ENCODE results near the gene PCTP. TPM values are rescaled to one million over a fixed set of nuclear protein-coding genes. Genes with fewer than 3 reads are reported as not detected.

PCTP gene
- total RNA-seq, 1 experiment from 2014 or later: 23.6 TPM

DNA sequence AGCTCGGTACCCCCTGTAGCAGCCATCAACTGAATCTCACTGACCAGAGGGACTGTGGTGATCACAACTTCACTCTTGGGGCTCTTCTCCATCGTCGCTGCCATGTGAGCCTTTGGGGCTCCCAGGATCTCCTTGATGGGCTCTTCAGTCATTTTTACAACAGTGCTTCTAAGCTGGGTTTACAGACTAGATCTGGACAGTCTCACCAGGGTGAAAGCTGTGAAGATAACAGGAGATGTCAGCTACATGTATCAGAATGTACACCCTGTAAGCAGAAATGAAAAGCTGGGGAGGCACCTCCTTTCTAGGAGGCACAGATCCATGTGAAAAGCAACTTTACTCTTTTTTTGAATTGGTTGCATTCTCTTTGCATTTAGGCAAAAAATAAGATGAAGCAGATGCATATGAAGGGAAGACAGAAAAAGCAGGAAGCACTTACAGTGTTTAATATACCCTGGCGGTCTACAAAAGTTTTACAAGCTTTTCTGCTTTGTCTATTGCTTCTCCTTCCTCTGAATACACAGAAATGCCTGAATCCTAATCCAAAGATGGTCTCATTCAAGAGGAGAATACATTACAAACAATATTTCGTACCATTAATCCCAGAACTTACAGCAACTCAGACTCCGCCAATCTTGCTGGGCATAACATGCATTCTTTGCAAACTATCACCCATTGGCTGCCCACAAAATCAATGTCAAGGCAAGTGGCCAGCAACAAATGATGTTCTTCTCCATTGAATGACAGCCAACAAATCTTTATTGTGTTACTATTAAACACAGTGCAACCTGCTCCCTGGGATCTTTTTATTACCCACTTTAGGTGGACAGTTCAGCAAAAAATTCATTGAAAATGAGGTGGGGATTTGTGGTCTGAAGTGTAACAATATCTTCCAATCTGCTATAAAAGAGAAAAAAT, 29.7 kb upstream of the PCTP start:
- no peak overlapping the region for H3K27ac ChIP-seq
- no peak overlapping the region for H3K4me3 ChIP-seq
- no peaks in the 10 kb centered on the region for H3K36me3 ChIP-seq
- DNase-seq: no peak
- peaks cover 19% of the 10 kb centered on the region for H3K4me1 ChIP-seq
- H3K27me3 ChIP-seq: no peaks in the 10 kb centered on the region
- no peaks in the 10 kb centered on the region for H3K9me3 ChIP-seq (replicated peaks)

DNA sequence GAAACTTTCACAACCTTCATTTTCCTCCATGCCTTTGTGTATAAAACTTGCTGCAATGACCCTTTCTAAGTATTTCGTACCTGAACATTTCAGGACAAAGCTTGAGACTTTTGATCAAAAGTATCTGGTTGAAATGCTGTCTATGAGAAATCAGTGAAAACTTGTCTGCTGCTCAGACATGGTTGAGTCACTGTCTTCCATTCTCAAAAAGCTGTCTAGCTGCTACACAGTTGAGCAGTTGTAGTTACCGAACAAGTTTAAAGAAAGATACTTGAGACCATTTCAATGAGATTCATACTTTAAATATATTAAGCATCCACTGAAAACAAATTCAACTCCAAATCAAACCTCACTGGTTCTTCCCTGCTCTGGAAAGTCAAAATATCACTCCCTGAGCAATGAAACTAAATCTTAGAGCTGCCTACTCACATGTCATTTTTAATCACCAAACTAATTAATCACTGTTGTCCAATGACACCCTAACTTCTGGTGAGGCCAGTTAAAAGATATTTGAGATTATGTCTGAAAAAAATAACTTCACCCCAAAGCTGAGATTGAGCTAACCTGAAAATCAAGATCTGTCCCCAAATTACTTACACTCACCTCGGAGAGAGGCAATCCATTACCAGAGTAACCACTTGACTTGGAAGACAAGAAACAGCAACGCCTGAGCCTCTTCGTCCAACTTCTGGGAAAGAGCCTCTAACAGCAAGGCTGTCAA, 28.7 kb upstream of the PCTP start:
- Histone ChIP-seq H3K27me3 (no peaks in the 10 kb centered on the region), H3K9me3 (replicated peaks) (no peaks in the 10 kb centered on the region), H3K4me3 (peak overlapping the region; percentile 51), H3K4me1 (peaks cover 26% of the 10 kb centered on the region), H3K36me3 (no peaks in the 10 kb centered on the region), H3K27ac (peak overlapping the region; percentile 20; the same call in 1 of the 2 replicates)
- no peak for DNase-seq

DNA sequence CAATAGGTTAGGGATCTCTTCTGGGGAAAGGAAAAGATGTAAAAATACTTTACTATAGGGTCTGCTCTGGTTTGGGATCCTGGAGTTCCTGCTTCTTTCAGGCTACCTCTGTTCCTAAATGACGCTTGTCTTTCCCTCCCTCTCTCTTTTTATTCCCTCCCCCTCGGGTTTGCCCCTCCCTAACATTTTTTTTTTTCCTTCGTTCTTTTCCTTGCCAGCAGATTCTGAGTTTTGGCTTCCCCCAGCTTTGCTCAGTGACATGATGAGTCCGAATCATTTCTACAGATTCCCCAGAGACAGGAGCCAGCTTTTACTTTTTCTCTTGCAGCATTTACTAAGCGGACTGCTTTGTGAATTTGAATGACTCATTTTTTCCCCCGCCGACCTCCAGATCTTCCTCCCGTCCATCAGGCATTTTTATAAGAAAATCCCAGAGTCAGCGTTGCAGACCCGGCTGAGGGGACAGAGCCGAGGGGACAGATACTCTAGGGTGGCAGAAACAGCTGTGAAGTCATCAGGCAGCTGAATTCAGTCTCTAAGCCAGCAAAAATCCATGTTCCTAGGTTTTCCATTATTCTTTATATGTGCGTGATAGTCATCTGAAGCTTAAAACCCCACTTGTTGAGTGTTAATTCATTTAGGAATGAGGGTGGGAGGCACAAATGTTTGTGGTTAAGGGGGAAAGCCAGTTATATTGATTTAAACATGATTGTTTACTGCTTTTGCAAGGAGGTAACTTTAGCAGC, 27.9 kb upstream of the PCTP start, which contains the start of gene TMEM100:
Gene TMEM100 (minus strand): TSS at position 123 of the 746 bp plus-strand sequence. CDS start 1,794 bp downstream, outside the sequence.
- peak; percentile 31 to 59 for DNase-seq
- H3K27ac ChIP-seq: peak within 1 kb of the TSS; percentile 20; the same call in 1 of the 2 replicates
- H3K27me3 ChIP-seq: no peaks in the 10 kb centered on the region
- H3K4me1 ChIP-seq: peaks cover 26% of the 10 kb centered on the region
- no peaks in the 10 kb centered on the region for H3K9me3 ChIP-seq (replicated peaks)
- peak within 1 kb of the TSS; percentile 51 for H3K4me3 ChIP-seq
- H3K36me3 ChIP-seq: no peaks in the 10 kb centered on the region

DNA sequence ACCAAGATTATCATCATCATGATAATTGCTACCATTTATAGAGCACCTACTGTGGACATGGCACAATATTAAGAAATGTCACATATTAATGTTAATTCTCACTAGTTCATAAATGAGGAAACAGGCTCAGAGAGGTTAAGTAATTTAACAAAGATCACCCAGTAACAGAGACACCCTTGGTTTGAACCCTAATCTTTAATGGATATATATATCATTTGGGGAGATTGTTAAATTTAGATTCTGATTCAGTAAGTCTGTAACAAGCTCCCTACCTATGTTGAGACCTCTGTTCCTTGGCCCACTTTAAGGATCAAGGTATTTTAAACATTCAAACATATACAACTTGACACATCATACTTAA, 27.4 kb upstream of the PCTP start:
- no peaks in the 10 kb centered on the region for H3K9me3 ChIP-seq (replicated peaks)
- DNase-seq: no peak
- peak overlapping the region; percentile 51 for H3K4me3 ChIP-seq
- peaks cover 26% of the 10 kb centered on the region for H3K4me1 ChIP-seq
- H3K27me3 ChIP-seq: no peaks in the 10 kb centered on the region
- H3K36me3 ChIP-seq: no peaks in the 10 kb centered on the region
- H3K27ac ChIP-seq: no peak overlapping the region; the same call in 1 of the 2 replicates

DNA sequence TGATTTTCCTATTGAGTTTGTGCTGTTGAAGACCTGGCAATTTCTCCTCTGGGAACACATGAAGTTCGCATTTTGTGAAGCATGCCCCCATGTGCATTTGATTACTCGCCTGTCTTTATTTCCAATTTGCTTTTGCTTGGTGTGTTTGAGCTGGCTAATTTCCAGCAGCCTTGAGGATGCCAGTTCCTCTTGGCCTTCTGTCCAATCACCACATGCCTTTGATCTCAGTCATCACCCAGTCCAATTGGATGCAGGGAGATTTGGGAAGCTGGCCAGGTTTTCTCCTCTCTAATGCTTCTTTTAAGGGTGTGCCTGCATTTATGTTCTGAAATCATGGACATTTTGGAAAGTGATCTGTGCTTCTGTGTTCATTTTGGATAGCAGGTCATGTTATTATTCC, 24.4 kb upstream of the PCTP start:
- no peak overlapping the region for H3K4me3 ChIP-seq
- DNase-seq: peak; percentile 30 to 43
- peaks cover 32% of the 10 kb centered on the region for H3K4me1 ChIP-seq
- no peaks in the 10 kb centered on the region for H3K36me3 ChIP-seq
- H3K27ac ChIP-seq: no peak overlapping the region
- H3K9me3 ChIP-seq (replicated peaks): no peaks in the 10 kb centered on the region
- no peaks in the 10 kb centered on the region for H3K27me3 ChIP-seq

DNA sequence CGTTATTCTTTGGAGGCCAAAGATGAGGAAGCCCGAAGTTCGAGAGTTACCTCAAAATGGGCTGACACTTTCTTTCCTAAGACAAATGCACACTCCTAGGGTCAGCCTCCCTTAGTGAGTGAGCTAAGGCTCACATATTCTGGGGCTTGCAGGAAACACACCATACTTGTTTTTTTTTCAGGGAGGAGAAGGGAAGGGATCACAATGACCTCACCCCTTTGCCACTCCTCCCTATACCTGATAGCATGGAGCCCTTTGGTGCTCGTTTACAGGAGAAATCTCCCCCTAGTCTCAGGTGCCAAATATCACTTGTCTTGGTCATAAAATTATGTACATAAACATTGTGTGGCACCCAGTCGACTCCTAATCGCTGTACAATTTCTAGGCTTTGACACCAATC, 23.6 kb upstream of the PCTP start:
- no peak for DNase-seq
- Histone ChIP-seq H3K27ac (no peak overlapping the region), H3K4me1 (peaks cover 38% of the 10 kb centered on the region), H3K27me3 (no peaks in the 10 kb centered on the region), H3K9me3 (replicated peaks) (no peaks in the 10 kb centered on the region), H3K4me3 (no peak overlapping the region), H3K36me3 (no peaks in the 10 kb centered on the region)

DNA sequence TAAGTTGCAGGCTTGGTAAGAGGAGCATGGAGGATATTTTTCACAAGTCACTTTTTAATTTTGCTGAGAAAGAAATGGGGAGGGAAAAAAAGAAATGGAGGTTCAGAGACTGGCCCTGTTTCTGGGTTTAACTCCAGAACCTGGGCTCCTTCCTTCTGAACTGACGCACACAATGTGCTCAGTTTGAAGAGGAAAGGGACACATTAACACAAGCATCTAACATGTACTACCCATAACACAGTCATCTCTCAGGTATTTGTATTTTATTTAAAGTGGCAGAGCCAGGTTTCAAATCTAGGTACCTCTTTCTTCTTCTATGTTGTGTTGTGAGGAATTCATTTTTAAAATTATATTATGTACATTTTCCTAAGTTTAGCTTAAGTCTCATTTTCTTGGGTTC, 22.9 kb upstream of the PCTP start:
- Histone ChIP-seq H3K4me1 (peaks cover 44% of the 10 kb centered on the region), H3K27me3 (no peaks in the 10 kb centered on the region), H3K9me3 (replicated peaks) (no peaks in the 10 kb centered on the region), H3K27ac (no peak overlapping the region), H3K4me3 (no peak overlapping the region), H3K36me3 (no peaks in the 10 kb centered on the region)
- no peak for DNase-seq

DNA sequence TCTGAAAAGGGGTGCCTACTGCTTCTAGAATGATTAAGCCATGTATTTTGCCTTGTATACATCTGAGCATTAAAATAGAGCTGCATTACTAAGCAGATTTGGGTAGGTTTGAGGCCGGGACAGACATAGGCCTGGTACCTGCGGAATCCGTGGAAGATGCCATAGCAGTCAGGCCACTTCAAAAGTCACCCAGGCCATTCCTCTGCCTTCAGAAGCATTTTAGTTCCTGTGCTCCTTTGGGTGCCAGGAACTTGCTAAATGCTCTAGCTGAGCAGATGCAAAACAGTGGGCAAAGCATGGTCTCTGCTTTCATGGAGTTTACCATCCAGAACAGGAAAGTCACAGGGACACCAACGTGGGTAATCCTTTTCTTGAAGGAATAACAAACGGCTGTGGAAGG, 22.5 kb upstream of the PCTP start:
- H3K9me3 ChIP-seq (replicated peaks): no peaks in the 10 kb centered on the region
- no peak overlapping the region for H3K4me3 ChIP-seq
- H3K36me3 ChIP-seq: no peaks in the 10 kb centered on the region
- H3K27ac ChIP-seq: no peak overlapping the region
- H3K27me3 ChIP-seq: no peaks in the 10 kb centered on the region
- no peak for DNase-seq
- H3K4me1 ChIP-seq: peaks cover 40% of the 10 kb centered on the region

DNA sequence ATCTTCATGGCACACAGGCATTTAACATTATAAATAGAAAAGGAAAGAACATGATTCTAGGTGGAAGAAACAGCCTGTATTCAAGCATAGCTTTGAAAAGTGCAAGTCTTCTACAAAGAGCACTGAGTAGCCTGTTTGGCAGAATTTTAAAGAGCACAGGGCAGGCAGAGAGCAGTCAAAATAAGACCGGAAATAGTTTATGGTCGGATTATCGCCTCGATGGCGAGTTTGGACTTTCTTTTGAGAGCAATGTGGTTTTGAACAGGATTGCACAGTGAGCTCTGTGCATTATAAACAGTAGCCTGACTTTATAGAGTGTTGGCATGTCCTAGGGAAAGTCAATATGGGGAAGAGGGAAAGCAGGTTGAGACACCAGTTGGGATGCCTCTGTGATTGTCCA, 22.0 kb upstream of the PCTP start:
- H3K27ac ChIP-seq: no peak overlapping the region
- H3K27me3 ChIP-seq: no peaks in the 10 kb centered on the region
- no peaks in the 10 kb centered on the region for H3K9me3 ChIP-seq (replicated peaks)
- no peaks in the 10 kb centered on the region for H3K36me3 ChIP-seq
- H3K4me3 ChIP-seq: no peak overlapping the region
- peaks cover 38% of the 10 kb centered on the region for H3K4me1 ChIP-seq
- no peak for DNase-seq

DNA sequence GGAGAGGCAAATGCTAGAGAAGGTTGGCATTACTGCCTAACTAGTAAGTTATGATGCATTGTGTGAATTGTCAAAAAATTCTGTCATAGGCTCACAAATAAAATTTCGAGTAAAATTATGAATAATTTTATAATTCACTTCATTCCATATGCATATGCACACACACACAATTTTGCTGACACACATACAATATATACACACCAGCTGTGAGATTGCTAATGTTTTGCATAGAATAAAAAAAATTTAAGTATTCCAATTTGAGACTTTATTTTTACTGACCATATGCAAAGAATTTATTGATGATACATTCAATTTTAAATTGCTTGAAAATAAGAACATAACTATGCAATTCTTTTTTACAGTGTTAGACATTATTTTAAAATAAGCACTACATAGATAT, 21.4 kb upstream of the PCTP start:
- peaks cover 45% of the 10 kb centered on the region for H3K4me1 ChIP-seq
- no peak overlapping the region for H3K27ac ChIP-seq
- H3K4me3 ChIP-seq: no peak overlapping the region
- no peaks in the 10 kb centered on the region for H3K36me3 ChIP-seq
- no peaks in the 10 kb centered on the region for H3K27me3 ChIP-seq
- H3K9me3 ChIP-seq (replicated peaks): no peaks in the 10 kb centered on the region
- DNase-seq: no peak

DNA sequence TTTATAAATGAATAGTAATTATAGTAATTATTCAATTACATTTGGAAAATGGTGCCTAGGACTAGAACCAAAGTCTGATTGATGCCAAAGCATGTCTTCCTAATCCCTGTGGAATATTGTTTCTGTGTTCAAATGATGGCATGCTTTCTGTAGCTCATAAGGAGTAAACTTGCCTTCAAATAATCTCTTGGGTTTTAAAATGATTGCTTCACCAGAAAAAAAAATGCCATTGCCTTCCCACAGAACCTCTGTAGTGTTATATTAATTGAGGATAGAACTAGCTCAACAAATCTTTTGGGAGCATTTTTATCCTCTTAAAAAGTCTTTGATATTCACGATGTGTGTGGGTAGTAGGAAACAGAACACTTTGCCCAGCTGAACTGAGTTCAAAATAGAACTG, 20.5 kb upstream of the PCTP start:
- Histone ChIP-seq H3K9me3 (replicated peaks) (no peaks in the 10 kb centered on the region), H3K27ac (no peak overlapping the region), H3K4me1 (peaks cover 42% of the 10 kb centered on the region), H3K27me3 (no peaks in the 10 kb centered on the region), H3K36me3 (no peaks in the 10 kb centered on the region), H3K4me3 (no peak overlapping the region)
- no peak for DNase-seq

DNA sequence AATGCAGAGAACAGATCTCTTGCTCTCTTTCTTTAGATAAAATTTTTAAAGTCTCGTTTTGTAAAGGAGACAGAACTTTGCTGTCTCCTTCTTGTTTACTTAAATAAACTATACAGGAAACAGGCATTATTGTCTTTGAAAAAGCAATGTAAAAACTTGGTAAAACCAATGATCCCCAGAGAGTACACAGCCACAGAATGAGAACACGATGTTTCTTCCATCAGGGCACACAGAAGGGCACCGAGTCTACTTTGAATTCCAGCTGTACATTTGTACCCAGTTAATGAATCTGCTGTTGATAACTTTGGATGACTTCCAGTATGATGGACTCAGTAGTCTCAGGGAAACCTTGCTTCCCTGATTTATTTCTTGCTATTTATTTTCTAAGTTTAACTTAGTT, 20.0 kb upstream of the PCTP start:
- Histone ChIP-seq H3K4me1 (peaks cover 38% of the 10 kb centered on the region), H3K27ac (no peak overlapping the region), H3K4me3 (no peak overlapping the region), H3K27me3 (no peaks in the 10 kb centered on the region), H3K36me3 (no peaks in the 10 kb centered on the region), H3K9me3 (replicated peaks) (no peaks in the 10 kb centered on the region)
- no peak for DNase-seq

DNA sequence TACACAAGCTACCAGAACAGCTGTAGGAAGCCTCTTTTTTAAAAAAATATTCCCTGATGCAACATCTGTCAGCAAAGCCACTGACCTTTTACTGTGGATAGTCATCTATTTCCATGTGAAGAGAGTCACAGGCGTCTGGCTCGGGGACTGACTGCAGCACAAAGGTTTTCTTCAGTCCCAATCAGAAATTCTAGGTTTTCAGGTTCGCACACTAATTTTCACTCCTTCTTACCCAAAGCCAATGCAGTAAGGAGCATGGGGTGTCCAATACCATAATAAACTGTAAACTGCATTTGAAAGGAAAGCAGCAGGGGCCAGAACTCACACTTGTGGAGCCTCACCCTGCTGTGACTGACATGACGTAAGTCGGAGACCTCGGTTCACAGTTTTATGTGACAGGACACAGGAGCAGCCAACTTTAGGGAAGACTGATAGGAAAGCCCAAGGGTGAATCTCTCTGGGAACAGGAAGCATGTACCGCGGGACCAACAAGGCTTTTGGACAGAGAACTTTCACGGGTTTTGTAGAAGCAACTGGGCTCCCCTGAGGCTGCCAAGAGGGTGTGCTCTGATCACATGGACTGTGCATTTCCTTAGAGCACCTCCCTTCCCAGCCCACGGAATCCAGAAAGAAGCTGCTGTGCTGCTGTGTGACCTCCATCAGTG, 19.1 kb upstream of the PCTP start:
- H3K9me3 ChIP-seq (replicated peaks): no peaks in the 10 kb centered on the region
- peak in 1 of 2 experiments; percentile 44 for DNase-seq
- H3K36me3 ChIP-seq: no peaks in the 10 kb centered on the region
- H3K4me3 ChIP-seq: peak overlapping the region; percentile 39
- H3K27ac ChIP-seq: peak overlapping the region; percentile 6; the same call in 1 of the 2 replicates
- H3K27me3 ChIP-seq: no peaks in the 10 kb centered on the region
- H3K4me1 ChIP-seq: peaks cover 31% of the 10 kb centered on the region

DNA sequence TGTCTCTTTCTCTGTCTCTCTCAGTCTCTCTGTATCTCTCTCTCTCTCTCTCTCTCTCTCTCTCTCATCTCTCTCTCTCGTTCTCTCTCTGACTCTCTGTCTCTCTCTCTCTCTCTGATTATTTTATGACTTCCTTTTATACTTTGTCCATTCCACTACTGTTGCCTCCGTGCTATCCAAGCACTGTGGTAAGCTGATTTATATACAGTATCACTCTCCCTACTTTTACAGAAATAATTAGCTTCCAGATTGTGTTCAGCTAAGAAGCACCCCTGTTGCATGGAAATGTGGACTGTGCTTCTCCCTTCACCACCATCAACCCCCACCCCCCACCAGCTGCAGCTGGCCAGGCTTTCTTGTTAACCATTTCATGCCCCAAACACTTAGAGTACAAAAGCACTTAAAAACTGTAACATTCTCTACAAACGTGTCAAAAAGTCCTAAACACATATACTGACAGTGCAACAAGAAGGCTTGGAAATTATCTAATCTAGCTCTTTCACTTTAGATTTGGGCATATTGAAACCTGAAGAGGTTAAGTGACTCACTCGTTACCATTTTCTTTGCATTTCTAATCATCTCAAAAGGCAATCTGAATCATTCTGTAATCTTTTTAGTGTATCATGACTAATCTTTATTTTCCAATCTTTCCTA, 16.6 kb upstream of the PCTP start:
- H3K27me3 ChIP-seq: no peaks in the 10 kb centered on the region
- H3K4me1 ChIP-seq: peaks cover 29% of the 10 kb centered on the region
- H3K36me3 ChIP-seq: no peaks in the 10 kb centered on the region
- no peaks in the 10 kb centered on the region for H3K9me3 ChIP-seq (replicated peaks)
- peak; percentile 39 to 52 for DNase-seq
- no peak overlapping the region for H3K4me3 ChIP-seq
- H3K27ac ChIP-seq: no peak overlapping the region

Data from SJCRH30 (cell line).